Kidney epithelial cell (primary cell): Measurements from ENCODE around the gene STX4. TPM values are rescaled to one million over a fixed set of nuclear protein-coding genes. Genes with fewer than 3 reads are reported as not detected.

ENCODE experiments used
- DNase-seq: peaks from one replicate; pipeline ENCODE4 v3.0.0-alpha.2; 2010; ENCODE audit warnings: low read depth
- H3K27me3 ChIP-seq: 2 replicates; pipeline ENCODE4 v1.6.0; 2011; ENCODE audit warnings: low read length; ENCODE audit not compliant: control insufficient read depth, insufficient read depth
- H3K36me3 ChIP-seq: 2 replicates; pipeline ENCODE4 v1.5.1; 2011; ENCODE audit warnings: low read length; ENCODE audit not compliant: control insufficient read depth, insufficient read depth
- H3K4me3 ChIP-seq: 2 replicates; pipeline ENCODE4 v1.5.1; 2011; ENCODE audit warnings: low read depth, mild to moderate bottlenecking, control low read depth, low read length
- total RNA-seq: library from RNA; depleted of rRNA; stranded (reverse); fragments of >200 nt; gene quantifications from 2 replicates; pipeline ENCODE4 v1.2.3, GENCODE V29; 2015
- TF ChIP-seq, protein P1 (sequence below): IDR thresholded peaks from 2 replicates; pipeline ENCODE4 v1.5.1; 2011; ENCODE audit warnings: mild to moderate bottlenecking, moderate library complexity, low read length, control low read depth, inconsistent platforms; ENCODE audit not compliant: insufficient read depth, poor library complexity, severe bottlenecking

The STX4 gene
- 26.3 and 28.0 TPM in 2 replicates for total RNA-seq

DNA sequence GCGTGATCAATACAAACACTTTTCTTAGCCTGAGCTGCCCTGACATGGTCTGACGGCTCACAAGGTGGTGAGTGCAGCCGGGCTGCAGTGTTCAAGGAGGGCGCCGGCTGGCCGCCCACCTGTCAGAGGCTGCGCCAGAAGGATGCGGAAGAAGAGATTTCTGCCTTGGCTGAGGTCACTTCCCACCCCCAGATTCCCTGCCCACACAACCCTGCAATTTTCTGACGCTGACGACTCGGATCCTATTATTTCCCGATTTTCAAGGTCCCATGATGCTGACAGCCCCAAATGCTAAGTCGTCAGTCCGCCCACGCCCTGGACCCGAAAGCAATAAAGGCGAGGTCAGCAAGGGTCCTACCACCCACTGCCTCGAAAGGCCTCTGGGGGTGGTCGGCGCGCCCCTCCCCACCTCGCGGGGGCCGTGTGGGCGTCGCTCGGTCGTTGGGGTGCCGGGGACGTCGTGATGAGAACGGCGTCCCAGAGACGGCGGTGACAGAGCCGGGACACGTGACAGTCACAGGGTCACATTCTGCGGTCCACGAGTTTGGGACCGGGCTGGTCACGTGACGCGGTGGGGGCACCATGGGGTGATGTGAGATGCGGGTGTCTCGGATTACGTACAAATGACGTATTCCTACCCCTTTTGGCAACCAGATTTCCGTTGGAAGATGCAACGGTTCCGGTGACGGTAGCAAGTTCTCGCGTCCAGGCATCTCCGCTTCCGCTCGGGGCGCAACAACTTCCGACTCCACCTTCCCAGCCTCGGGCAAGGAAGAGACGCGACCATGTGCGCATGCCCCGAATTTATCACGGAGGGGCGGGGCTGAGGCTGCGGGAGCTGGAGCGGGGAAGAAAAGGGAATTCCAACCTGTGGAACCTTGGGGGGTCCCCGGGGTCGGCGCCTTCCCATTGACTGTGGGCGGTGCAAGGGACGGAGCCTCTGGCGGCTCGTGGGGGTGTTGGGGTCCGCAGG lies at the start of gene STX4:
STX4 (plus strand) TSS at position 823 of the 973 bp plus-strand sequence. CDS start 248 bp downstream, outside the sequence.
- peak; percentile 88 for DNase-seq
- Histone ChIP-seq H3K36me3 (peaks cover 2% of the 10 kb centered on the region), H3K27me3 (no peaks in the 10 kb centered on the region), H3K4me3 (peak within 1 kb of the TSS; percentile 100)
- TF ChIP-seq, protein P1, sequence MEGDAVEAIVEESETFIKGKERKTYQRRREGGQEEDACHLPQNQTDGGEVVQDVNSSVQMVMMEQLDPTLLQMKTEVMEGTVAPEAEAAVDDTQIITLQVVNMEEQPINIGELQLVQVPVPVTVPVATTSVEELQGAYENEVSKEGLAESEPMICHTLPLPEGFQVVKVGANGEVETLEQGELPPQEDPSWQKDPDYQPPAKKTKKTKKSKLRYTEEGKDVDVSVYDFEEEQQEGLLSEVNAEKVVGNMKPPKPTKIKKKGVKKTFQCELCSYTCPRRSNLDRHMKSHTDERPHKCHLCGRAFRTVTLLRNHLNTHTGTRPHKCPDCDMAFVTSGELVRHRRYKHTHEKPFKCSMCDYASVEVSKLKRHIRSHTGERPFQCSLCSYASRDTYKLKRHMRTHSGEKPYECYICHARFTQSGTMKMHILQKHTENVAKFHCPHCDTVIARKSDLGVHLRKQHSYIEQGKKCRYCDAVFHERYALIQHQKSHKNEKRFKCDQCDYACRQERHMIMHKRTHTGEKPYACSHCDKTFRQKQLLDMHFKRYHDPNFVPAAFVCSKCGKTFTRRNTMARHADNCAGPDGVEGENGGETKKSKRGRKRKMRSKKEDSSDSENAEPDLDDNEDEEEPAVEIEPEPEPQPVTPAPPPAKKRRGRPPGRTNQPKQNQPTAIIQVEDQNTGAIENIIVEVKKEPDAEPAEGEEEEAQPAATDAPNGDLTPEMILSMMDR = no peak

- Histone ChIP-seq H3K36me3 (peaks cover 5% of the 10 kb centered on the region), H3K4me3 (no peak overlapping the region), H3K27me3 (no peaks in the 10 kb centered on the region)
- TF ChIP-seq, protein P1 = no peak
- no peak for DNase-seq
Measured at GRCh38 chr16:30983898-30984610, 49.3 kb upstream of the STX4 start.

GRCh38 chr16:30984669-30985400 lies 48.5 kb upstream of the STX4 start, which contains the start of gene HSD3B7:
TSS of gene HSD3B7 (plus strand) at chr16:30985207. CDS start at chr16:30985659, 452 bp downstream.
- Histone ChIP-seq H3K36me3 (peaks cover 5% of the 10 kb centered on the region), H3K27me3 (no peaks in the 10 kb centered on the region), H3K4me3 (peak within 1 kb of the TSS; percentile 52)
- TF ChIP-seq, protein P1 = peak; percentile 98
- no peak for DNase-seq

- Histone ChIP-seq H3K4me3 (peak overlapping the region; percentile 52), H3K36me3 (peaks cover 3% of the 10 kb centered on the region), H3K27me3 (no peaks in the 10 kb centered on the region)
- DNase-seq = no peak
- TF ChIP-seq, protein P1 = peak; percentile 67
Measured at GRCh38 chr16:30985401-30986128, 47.8 kb upstream of the STX4 start.
